GM21367 (cell line): ENCODE results near the gene NOTCH4.
"Not testable (repeated sequence)": the region's sequence is repeated elsewhere in the genome, so short reads cannot be mapped to it uniquely, and the experiment has no call there.

Experiments
- ATAC-seq: cut with Tn5 transposase; IDR thresholded peaks from one replicate; pipeline ENCODE4 v1.9.1; 2021; ENCODE audit not compliant: unreplicated experiment

Gene NOTCH4

GRCh38 chr6:32218167-32218566 lies 5.7 kb downstream of the NOTCH4 start:
- no peak for ATAC-seq

- ATAC-seq = no peak
Measured at GRCh38 chr6:32216998-32217397, 6.9 kb downstream of the NOTCH4 start.

GRCh38 chr6:32216285-32216684 lies 7.6 kb downstream of the NOTCH4 start:
- ATAC-seq = no peak

GRCh38 chr6:32215617-32216016 lies 8.2 kb downstream of the NOTCH4 start:
- no peak for ATAC-seq

- no peak for ATAC-seq
Measured at GRCh38 chr6:32214126-32214525, 9.7 kb downstream of the NOTCH4 start.

GRCh38 chr6:32213649-32214048 lies 10.2 kb downstream of the NOTCH4 start:
- no peak for ATAC-seq

- ATAC-seq = no peak
Measured at GRCh38 chr6:32212076-32212760, 11.6 kb downstream of the NOTCH4 start.

- not testable (repeated sequence) for ATAC-seq
Measured at GRCh38 chr6:32211432-32211831, 12.4 kb downstream of the NOTCH4 start.

GRCh38 chr6:32210191-32210601 lies 13.7 kb downstream of the NOTCH4 start:
- ATAC-seq = no peak

GRCh38 chr6:32208996-32209395 lies 14.9 kb downstream of the NOTCH4 start:
- no peak for ATAC-seq

- no peak for ATAC-seq
Measured at GRCh38 chr6:32204268-32204715, 19.6 kb downstream of the NOTCH4 start.

GRCh38 chr6:32203426-32204267 lies 20.2 kb downstream of the NOTCH4 start:
- no peak for ATAC-seq

GRCh38 chr6:32202186-32202585 lies 21.7 kb downstream of the NOTCH4 start:
- ATAC-seq = no peak

GRCh38 chr6:32200711-32201475 lies 23.0 kb downstream of the NOTCH4 start:
- no peak for ATAC-seq

- ATAC-seq = no peak
Measured at GRCh38 chr6:32198866-32199265, 25.0 kb downstream of the NOTCH4 start.

GRCh38 chr6:32198345-32198696 lies 25.5 kb downstream of the NOTCH4 start:
- ATAC-seq = no peak

GRCh38 chr6:32196682-32197616 lies 26.9 kb downstream of the NOTCH4 start:
- ATAC-seq = no peak

- ATAC-seq = peak; percentile 72
Measured at GRCh38 chr6:32195902-32196681, 27.8 kb downstream of the NOTCH4 start.

GRCh38 chr6:32195652-32195901 lies 28.3 kb downstream of the NOTCH4 start:
- ATAC-seq = peak; percentile 68
